Amniotic stem cell (primary cell): ENCODE results near the gene ARL14EPL.

Source experiments
- DNase-seq: peaks from one replicate; lab custom pipeline; 2025; lab: John Stamatoyannopoulos, UW

ARL14EPL gene

DNA sequence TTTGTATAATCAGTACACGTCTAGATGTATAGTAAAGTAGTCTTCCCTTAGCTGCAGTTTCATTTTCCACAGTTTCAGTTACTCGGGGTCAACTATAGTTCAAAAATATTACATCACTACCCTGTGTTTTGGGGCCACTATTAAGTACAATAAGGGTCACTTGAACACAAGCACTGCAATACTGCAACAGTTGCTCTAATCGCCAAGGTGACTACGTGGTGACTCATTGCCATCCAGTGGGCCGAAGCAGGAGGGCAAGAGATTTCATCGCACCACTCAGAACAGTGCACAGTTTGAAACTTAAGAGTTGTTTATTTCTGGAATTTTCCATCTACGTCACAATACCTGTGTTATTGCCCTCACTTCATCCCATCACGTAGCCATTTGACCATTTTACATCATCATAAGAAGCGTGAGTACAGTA is at the start of gene ARL14EPL:
Gene ARL14EPL, plus strand, starts transcription at position 379 of the 424 bp plus-strand sequence. CDS start 18,994 bp downstream, outside the sequence.
- peak; percentile 50 for DNase-seq

DNA sequence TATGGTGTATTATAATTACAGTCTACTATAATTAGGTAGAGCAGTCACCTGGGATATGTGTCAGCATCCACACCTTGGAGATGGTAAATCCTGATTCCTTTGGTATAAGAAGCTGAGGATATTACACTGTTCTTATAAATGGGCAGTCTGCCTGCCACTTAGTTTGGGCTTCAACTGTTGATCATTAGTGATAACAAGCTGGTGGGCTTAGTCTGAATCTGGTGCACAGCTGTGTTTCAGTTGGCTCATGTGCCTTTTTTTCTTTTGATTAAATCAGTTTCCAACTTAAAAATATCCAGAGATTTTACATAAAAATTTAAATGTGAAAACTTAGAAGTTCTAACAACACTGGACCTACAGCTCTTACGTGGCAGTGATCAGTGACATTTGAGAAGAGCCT is 48.8 kb upstream of the ARL14EPL start:
- no peak for DNase-seq

DNA sequence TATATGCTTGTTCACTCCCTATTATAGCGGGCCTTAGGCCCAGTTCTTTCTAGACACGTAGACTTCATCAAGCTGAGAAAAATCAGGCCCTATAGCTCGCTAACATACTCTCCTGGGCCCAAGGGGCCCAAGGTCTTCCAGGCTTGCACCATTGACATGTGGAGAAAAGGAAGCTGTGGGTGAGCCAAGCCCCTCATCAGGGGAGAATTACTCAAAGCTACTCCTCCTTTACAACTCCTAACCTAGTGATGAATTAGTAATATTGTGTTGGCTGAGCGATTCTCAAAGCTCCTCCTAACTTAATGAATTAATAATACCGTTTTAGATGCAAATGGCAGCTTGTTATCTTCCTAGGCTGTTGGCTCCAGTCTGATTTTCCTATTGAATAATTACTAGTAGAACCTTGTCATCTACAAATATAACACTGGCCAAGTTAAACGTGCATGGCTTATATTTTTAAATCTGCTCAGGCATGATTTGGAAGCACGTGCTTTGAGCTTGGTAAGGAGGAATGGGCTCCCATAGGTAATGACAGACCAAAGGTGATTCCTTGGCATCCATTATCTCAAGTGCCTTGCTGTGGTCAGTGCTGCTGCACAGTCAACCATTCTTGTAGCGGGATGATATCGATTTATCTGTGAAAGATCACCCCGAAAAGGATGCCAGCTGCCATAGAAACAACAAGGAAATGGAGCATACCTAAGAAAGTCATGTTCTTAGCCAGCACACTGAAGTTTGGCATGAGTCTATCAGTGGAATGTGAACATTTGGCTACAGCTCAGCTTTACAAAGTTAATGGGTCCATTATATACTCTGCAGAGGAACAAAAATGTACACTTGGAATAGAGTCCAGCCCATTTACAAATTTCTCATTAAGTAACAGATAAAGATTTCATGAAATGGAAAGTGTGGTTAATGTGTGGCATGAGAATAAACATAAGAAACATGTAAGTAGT is 46.2 kb upstream of the ARL14EPL start:
- no peak for DNase-seq

DNA sequence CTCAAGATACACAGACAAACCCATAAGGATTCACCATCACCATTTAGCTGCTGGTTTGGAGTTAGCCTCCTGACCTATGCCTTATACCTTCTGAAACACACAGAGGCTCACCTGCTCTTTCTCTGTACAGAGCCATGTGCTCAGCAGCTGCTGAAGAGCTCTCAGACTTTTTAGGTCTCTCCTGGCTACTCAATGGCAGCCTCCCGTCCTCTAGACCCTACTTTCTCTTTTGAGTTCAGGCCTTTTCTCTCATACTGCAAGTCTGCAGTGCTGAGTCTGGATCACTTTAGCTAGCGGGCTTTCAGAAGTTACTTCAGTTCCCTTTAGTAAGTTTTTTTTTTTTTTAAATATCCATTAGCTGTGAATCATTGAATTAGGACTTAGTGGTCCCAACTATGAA is 44.3 kb upstream of the ARL14EPL start:
- no peak for DNase-seq

DNA sequence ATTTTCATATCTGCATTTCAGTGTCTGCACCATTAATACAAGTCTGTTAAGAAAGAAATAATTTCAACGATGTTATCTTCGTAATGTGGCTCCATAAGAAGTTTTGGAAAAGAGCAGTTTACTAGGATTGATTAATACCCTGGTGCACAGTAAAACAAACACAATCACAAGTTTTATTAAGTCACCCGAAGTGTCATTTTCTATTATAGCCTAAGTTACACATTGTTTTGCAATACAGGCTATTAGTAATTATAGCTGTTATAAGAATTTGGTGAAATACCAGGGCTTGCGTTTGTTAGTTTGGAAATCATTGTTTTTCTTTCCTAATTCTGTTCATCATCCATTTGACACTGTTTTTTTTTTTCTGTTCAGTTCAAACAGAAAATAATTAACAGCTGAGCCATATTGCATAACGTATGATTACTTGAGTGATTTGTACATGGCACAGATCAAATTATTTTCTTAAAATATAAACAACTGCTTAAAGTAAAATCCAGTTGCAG is 39.4 kb upstream of the ARL14EPL start:
- no peak for DNase-seq

DNA sequence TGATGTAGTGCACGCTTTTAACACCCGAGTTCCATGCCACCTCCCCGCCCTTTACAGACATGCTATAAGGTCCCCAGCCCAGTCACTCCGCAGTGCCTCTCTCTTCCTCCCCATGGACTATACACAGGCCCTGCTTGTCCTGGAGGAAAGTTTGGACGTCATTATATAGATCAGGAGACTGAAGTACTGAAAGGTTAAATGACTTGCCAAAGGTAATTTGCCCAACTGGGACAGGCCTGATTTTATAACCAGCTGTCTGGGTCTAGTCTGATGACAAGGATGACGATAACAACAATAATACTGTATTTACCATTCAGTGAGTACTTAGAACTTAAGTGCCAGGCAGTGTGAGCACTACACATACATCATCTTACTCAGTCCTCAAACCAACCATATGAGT is 36.9 kb upstream of the ARL14EPL start:
- no peak for DNase-seq

DNA sequence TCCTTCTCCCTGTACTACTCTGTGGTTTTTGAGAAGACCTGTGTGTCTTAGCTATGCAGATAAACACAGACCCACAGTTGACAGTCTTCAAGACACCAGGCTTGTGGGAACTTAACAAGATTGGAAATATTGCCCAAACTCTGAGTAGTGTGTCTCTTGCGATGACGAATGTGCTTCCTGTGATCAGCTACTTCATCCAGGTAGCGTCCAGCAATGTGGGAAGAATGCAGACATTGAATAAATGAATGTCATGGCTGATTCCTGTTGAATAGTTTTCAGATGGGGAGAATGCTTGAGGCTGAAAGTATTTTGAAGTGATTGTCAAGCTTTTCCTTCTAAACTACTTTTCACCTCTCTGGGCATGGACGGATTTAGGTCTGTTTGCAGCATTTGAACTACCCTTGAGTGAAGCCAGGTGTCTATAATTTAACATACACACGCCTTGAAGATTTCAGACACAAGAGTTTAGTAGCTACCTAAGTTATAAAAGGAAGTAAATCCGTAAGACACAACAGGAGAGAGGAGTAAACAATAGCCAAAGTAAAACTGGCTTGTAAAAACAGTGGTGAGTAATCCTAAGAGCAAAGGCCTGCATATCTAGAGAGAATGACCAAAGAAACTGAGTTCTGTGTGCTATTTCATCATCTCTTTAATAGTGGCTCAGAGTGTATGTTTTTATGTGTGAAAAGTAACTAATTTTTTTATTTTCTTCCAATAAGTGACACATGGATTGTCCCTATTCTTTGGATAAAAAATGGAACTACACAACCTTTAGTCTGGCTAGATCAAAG is 30.0 kb upstream of the ARL14EPL start:
- no peak for DNase-seq

DNA sequence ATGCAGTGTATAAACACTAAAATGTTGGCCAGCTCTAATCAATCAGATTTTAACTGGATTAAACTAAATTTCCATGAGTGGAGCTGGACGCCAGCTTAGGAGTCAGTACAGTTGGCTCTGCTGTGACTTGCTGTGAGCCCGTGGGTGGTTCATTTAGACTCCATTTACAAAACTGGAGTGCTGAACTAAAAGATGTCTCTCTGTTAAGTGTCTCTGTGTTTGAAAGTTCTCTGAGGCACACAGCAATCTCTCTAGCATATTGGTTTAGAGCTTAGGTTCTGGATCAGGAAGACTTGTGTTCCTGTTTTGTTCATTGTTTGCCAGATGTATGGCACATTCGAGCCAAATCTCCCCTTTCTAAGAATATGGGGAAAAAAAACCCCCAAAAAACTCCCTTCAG is 28.0 kb upstream of the ARL14EPL start:
- no peak for DNase-seq

DNA sequence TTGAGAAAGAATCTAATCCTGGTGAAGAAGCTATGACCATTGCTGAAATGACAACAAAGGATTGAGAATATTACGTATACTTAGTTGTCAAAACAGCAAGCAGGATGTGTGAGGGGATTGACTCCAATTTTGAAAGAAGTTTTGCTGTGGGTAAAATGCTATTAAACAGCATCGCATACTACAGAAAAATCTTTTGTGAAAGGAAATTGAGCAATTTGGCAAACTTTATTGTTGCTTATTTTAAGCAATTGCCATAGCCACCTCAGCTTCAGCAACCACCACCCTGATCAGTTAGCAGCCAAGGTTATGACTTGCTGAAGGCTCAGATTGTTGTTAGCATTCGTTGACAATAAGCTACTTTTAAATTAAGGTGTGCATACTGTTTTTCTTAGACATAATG is 22.5 kb upstream of the ARL14EPL start:
- no peak for DNase-seq

DNA sequence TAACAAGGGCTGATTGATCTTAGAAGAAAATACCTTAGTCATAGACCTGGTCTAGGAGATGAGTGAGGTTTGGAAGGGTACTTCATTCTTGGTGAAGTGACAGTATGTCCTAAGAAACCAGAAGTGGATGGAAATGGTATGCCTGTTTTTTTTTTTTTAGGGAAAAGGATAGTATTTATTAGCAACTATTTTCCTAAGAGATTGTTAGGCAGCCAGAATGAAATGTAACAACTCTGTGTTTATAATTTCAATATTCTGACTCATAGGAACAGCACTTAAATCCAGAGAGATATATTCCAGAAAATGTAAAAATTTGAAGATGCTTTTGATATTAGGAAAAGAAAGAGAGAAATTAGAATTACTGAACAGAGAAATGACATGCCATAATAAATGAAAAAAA is 21.2 kb upstream of the ARL14EPL start:
- DNase-seq = no peak

DNA sequence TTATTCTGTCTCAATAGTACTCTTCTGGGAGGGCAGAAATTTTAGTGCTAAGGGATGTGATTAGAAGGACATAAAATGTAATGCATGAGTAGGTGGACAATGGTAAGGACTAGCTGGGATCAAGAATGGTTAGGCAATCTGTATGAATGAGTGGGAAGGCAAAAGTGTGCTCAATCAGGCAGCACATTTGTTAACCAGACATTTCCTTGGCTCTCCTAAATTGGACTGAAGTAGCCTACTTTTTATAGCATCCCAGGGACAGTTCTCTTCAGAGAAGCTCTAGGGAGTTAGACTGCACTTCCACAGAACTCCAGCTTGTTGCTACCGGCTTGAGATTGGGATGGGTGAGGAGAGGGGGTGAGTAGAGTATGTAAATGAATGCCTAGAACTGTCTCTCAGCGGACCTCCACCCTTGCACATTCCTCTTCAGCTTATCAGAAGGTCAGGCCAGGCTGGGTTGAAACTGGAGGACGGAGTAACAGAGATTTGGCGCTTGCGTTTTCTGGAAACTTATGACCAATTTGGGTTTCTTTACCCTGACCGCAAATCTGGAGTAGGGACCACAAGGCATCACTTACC is 19.0 kb upstream of the ARL14EPL start:
- no peak for DNase-seq

DNA sequence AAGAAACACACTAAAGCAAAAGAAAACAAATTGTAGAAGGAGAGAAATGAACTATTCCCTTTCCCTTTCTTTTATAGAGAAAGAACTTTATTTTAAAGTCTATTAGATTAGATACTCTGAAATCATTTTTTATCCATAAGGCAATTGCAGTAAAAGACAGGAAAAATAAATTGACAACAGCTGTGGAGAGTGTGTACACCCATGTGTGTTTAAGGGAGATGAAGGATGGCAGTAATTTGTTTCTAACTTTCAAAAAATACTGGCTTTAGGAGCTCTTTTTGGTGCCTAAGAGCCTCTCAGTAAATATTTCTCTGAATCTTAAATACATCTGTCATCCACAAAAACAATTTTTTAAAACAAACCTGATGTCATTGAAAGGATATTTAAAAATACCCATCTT is 18.3 kb upstream of the ARL14EPL start:
- no peak for DNase-seq

DNA sequence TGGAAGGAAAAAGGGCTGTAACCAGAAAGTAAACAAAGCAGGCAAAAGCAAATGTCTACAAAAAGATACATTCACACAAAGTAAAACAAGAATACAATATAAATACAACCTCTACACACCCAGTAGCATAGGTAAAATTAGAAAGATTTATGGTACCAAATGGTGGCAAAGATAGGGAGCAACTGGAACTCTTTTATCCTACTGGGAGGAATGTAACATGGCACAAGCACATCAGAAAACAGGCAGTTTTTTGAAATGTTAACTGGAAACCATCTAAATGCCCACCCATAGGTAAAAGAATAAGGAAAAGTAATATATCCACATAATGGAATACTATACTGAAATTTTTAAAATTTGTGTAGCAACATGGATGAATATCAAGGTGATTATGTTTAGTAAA is 8.7 kb upstream of the ARL14EPL start:
- no peak for DNase-seq

DNA sequence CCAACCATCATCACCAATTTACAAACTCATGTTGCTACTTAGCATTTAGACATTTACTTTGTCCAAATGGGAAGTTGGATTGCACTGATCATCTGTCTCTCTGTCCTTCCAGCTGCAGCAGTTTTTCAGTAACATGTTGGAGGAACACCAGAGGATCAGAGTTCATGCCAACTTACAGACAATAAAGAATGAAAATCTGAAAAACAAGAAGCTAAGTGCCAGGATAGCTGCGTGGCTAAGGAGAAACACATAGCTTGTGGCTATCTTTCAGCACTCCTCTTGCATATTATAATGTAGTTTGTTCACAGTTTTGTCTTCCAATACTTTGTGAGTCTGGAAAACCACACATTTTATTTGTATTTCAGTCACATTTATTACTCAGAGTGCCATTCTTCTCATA is 6.4 kb upstream of the ARL14EPL start:
- DNase-seq = no peak

DNA sequence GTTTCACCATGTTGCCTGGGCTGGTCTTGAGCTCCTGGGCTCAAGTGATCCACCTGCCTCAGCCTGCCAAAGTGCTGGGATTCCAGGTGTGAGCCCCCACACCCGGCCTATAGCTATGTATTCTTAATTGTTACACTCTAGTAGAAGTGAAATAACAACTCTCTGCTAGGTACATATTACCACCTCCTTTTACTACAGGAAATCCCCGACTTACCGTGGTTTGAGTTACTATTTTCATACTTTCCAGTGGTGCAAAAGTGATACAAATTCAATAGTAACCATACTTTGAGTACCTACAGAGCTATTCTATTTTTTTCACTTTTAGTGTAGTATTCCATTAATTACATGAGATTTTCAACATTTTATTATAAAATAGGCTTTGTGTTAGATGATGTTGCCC is 719 bp downstream of the ARL14EPL start:
- DNase-seq = no peak

DNA sequence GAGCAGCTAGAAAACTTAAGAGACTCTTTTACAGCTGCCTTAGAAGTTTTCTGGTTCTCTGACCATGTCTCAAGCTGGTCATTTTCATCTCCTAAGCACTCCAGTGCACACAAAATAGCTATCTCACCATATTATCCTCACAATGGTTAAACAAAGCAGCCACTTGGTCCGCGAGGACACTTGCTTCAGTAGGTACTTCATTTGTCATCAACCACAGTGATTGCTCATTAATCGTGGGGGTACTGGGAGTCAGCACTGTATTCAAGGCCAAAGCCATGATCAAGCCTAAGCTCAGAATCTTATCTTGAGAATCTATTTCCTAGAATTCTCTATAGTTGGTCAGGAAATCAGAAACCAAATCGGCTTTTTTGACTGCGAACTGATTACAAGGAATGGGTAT is 2.9 kb downstream of the ARL14EPL start:
- no peak for DNase-seq

DNA sequence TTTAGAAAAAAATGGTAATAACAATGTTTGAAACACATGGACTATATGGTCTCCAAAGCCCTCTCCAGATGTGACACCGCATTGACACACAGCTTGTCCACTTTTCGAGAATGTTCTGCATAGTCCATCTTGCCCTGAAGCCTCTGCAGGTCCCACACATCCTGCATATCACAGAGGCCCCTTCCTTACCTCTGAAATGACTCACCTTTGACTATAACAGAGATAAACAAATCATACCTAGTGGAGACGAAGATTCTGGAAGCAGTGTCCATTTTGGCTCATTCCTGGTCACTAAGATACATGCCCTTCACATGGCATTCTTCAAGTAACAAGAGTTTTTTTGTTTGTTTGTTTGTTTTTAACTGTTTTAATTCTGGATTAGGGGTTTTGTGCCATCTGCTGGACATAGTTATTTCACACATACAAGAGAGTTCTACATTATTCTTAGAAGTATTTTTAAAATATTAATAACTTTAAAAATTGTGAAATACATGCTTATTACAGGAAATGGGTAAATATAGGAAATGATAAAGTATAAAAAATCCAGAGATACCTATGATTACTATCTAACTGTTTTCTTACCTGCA is 5.1 kb downstream of the ARL14EPL start:
- no peak for DNase-seq

DNA sequence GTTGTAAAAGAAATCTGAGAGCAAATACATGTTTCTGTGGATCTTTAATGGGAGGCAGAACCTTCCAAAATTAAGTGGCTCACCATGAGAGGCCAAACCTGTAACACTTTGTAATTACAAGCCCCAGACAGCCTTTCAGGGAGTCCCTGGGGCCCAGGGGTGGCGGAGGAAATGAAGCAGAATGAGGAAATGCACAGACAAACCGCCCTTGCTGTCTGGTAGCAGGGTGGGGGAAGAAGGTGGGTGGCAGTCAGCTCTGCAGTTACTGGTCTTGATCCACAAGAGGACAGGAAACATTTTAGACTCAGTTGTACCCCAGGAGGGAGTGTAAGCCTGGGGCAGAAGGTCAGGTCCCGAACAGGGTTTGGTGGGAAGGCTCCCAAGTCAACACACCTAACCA is 6.5 kb downstream of the ARL14EPL start:
- DNase-seq = no peak

DNA sequence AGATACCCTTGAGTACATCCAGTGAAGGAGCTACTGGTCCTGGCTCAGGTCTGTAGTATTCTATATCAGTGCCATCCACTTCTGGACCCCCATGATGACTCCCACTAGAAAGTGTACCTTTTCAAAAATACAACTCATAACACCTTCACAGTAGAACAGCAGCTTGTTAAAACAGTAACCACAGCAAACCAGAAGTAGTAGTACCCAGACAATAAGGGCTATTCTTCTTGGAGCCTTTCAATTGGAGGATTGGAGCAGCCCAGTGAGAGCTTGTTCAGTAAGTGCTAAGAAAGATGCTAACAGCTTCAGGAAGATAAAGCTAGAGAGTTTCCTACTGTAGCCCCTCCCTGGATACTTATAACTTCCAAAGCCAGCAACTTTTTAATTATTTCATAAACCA is 10.1 kb downstream of the ARL14EPL start:
- no peak for DNase-seq

DNA sequence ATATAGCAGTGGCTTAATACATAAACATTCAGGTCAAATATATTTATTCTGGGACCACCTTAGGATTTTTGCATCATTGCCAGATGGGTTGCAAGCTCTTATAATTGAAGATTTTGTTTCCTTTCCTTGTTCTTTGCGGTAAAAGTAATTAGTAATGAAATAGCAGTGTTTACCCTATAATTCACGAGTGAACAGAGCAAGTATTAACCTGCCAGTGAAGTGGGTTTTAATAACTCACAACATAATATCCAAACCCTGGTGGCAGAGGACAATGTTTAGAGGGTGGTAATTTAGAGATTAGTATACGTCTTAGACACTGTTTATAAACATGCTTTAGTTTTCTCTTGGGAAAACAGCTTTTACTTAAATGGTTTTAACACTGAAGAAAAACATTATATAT is 11.8 kb downstream of the ARL14EPL start:
- no peak for DNase-seq

DNA sequence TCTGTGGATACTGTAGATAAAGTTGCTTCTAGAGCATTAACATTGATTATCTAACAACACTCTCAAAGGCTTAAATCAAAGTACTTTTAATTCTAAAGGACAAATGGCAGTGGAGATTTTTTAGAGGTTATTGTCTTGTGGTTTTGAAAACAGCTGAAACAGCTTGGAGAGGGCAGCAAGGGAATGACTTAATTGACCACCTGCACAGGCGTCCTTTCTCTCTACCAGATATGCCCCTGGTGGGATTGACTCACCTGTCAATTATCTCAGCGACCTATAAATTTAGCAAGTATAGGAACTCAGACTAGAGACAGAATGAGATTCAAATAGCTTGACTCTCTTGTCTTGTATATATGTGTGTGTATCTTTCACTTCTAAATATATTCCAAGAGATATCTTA is 13.5 kb downstream of the ARL14EPL start:
- no peak for DNase-seq

DNA sequence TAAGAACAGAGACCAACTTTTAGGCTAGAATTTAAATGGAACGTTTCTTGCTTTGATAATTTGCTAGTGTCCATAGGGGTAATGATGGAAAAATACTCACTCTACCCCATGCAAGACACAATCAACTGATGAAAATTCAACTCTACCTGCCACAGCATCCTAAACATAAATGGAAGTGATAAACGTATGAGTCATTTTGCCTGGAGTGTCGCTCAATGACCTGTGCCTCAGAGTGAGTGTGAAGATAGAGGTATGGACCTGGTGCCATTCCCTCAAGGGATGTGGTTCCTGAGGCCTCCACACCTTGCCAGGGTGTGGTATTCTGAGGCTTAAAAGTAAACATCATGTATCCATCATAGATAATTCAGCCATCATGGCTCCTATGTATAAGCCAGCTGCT is 14.0 kb downstream of the ARL14EPL start:
- DNase-seq = no peak
